Measurements from ENCODE around the gene CENPX. TPM values are rescaled to one million over a fixed set of nuclear protein-coding genes. Genes with fewer than 3 reads are reported as not detected.

The CENPX gene
- total RNA-seq: 26.3 TPM
- long read RNA-seq, transcript CENPX-202 (5 exons, 805 nt): minor isoform, 9 of 38 reads
- long read RNA-seq, transcript CENPX-201 (4 exons, 751 nt): major isoform, 20 of 38 reads
- long read RNA-seq, partial matches to known transcripts: 3 of 38 reads
- long read RNA-seq, other reads (novel, unspliced or antisense): 1 of 38 reads

GRCh38 chr17:82022310-82022980 is at the start of gene CENPX:
CENPX (minus strand) TSS chr17:82022878; CDS start chr17:82022861, 17 bp downstream.
- Histone ChIP-seq H3K4me1 (peaks cover 37% of the 10 kb centered on the region), H3K9me3 (replicated peaks) (no peaks in the 10 kb centered on the region), H3K36me3 (no peaks in the 10 kb centered on the region), H3K4me3 (peak within 1 kb of the TSS; percentile 97), H3K27ac (replicated peaks) (peak within 1 kb of the TSS; percentile 79), H3K27me3 (ENCODE audit: low read depth) (no peaks in the 10 kb centered on the region)
- intact Hi-C loops (cut with micrococcal nuclease): no loop called here
- DNase-seq: no peak
- no peak for TF ChIP-seq CTCF (IDR thresholded peaks at IDR 0.05; ENCODE audit: borderline replicate concordance)

- peaks cover 11% of the 10 kb centered on the region for H3K4me1 ChIP-seq
- DNase-seq: no peak
- H3K4me3 ChIP-seq: no peak overlapping the region
- TF ChIP-seq CTCF (IDR thresholded peaks at IDR 0.05; ENCODE audit: borderline replicate concordance): no peak
- no peak overlapping the region for H3K27ac ChIP-seq (replicated peaks)
- no peaks in the 10 kb centered on the region for H3K27me3 ChIP-seq (ENCODE audit: low read depth)
- no peaks in the 10 kb centered on the region for H3K9me3 ChIP-seq (replicated peaks)
- intact Hi-C loops (cut with micrococcal nuclease): no loop called here
- no peaks in the 10 kb centered on the region for H3K36me3 ChIP-seq
Observed at GRCh38 chr17:82070611-82071010, 47.9 kb upstream of the CENPX start.

GRCh38 chr17:82065638-82066303 is 43.1 kb upstream of the CENPX start, which contains the start of gene DUS1L:
DUS1L (minus strand) TSS chr17:82065804; CDS start chr17:82065059, 745 bp downstream.
- peak; percentile 74 for DNase-seq
- H3K4me3 ChIP-seq: peak within 1 kb of the TSS; percentile 97
- no peak for TF ChIP-seq CTCF (IDR thresholded peaks at IDR 0.05; ENCODE audit: borderline replicate concordance)
- peak within 1 kb of the TSS; percentile 86 for H3K27ac ChIP-seq (replicated peaks)
- no peaks in the 10 kb centered on the region for H3K27me3 ChIP-seq (ENCODE audit: low read depth)
- no peaks in the 10 kb centered on the region for H3K9me3 ChIP-seq (replicated peaks)
- H3K4me1 ChIP-seq: peaks cover 30% of the 10 kb centered on the region
- H3K36me3 ChIP-seq: peaks cover 27% of the 10 kb centered on the region
- intact Hi-C loops (cut with micrococcal nuclease): no loop called here

- Histone ChIP-seq H3K4me1 (peaks cover 30% of the 10 kb centered on the region), H3K27ac (replicated peaks) (peak overlapping the region; percentile 86), H3K36me3 (peaks cover 33% of the 10 kb centered on the region), H3K9me3 (replicated peaks) (no peaks in the 10 kb centered on the region), H3K4me3 (peak overlapping the region; percentile 97), H3K27me3 (ENCODE audit: low read depth) (no peaks in the 10 kb centered on the region)
- intact Hi-C loops (cut with micrococcal nuclease): no loop called here
- no peak for DNase-seq
- TF ChIP-seq CTCF (IDR thresholded peaks at IDR 0.05; ENCODE audit: borderline replicate concordance): no peak
Observed at GRCh38 chr17:82065193-82065637, 42.5 kb upstream of the CENPX start.

- Histone ChIP-seq H3K27ac (replicated peaks) (peak overlapping the region; percentile 86), H3K27me3 (ENCODE audit: low read depth) (no peaks in the 10 kb centered on the region), H3K9me3 (replicated peaks) (no peaks in the 10 kb centered on the region), H3K36me3 (peaks cover 39% of the 10 kb centered on the region), H3K4me1 (peaks cover 30% of the 10 kb centered on the region), H3K4me3 (peak overlapping the region; percentile 97)
- intact Hi-C loops (cut with micrococcal nuclease): no loop called here
- DNase-seq: no peak
- TF ChIP-seq CTCF (IDR thresholded peaks at IDR 0.05; ENCODE audit: borderline replicate concordance): no peak
Observed at GRCh38 chr17:82064433-82065192, 41.9 kb upstream of the CENPX start.

All from left ventricle myocardium inferior (tissue), 1 donor.